ENCODE measurements around the gene WAPL.

- TF ChIP-seq POLR2AphosphoS5 (IDR thresholded peaks at IDR 0.05; ENCODE audit: borderline replicate concordance, low read depth, low read length) (no peak), EZH2 (IDR thresholded peaks at IDR 0.05) (no peak), FOXP2 (optimal IDR thresholded peaks at IDR 0.05; ENCODE audit: control extremely low read depth, extremely low read length, insufficient read depth) (no peak)
These were observed 109.6 kb downstream of the WAPL start for GRCh38 chr10:86411852-86412560.

Measured in SK-N-MC (cell line).